ENCODE data around the gene GAR1.
"Not testable (repeated sequence)": the region's sequence is repeated elsewhere in the genome, so short reads cannot be mapped to it uniquely, and the experiment has no call there.

Gene GAR1

GRCh38 chr4:109847896-109848442 is 32.4 kb downstream of the GAR1 start, which contains the start of gene LRIT3:
Gene LRIT3, plus strand, starts transcription at chr4:109848107. Its CDS starts 95 bp downstream, at chr4:109848202.
- DNase-seq: no peak

GRCh38 chr4:109848501-109848900 is 32.9 kb downstream of the GAR1 start:
- DNase-seq: no peak

GRCh38 chr4:109850601-109851000 is 35.0 kb downstream of the GAR1 start:
- DNase-seq: no peak

- DNase-seq: not testable (repeated sequence)
Observed at GRCh38 chr4:109859426-109860300, 44.1 kb downstream of the GAR1 start.

- no peak for DNase-seq
Observed at GRCh38 chr4:109861271-109861670, 45.7 kb downstream of the GAR1 start.

- DNase-seq: no peak
Observed at GRCh38 chr4:109861916-109862511, 46.5 kb downstream of the GAR1 start.

GRCh38 chr4:109864134-109864533 is 48.6 kb downstream of the GAR1 start:
- no peak for DNase-seq

GRCh38 chr4:109870061-109870460 is 54.5 kb downstream of the GAR1 start:
- no peak for DNase-seq

- no peak for DNase-seq
Observed at GRCh38 chr4:109872065-109872464, 56.5 kb downstream of the GAR1 start.

- DNase-seq: no peak
Observed at GRCh38 chr4:109872950-109873656, 57.5 kb downstream of the GAR1 start.

- DNase-seq: no peak
Observed at GRCh38 chr4:109873791-109874514, 58.4 kb downstream of the GAR1 start.
